Measurements from ENCODE around the gene SAMD7.

SAMD7 gene

GRCh38 chr3:169911272-169911671 is at the start of gene SAMD7:
TSS of gene SAMD7 (plus strand) at chr3:169911572. CDS start at chr3:169919499, 7,927 bp downstream.
- no peak within 1 kb of the TSS for H3K27ac ChIP-seq

GRCh38 chr3:169861871-169862270 is 49.5 kb upstream of the SAMD7 start:
- no peak overlapping the region for H3K27ac ChIP-seq
- no peak overlapping the region for H3K4me3 ChIP-seq

More at GRCh38 chr3:169911272-169911671, at the start of gene SAMD7:
- no peak within 1 kb of the TSS for H3K4me3 ChIP-seq

- H3K4me3 ChIP-seq, result no peak overlapping the region
- H3K27ac ChIP-seq, result no peak overlapping the region
Measured at GRCh38 chr3:169863458-169863899, 47.9 kb upstream of the SAMD7 start.

GRCh38 chr3:169864270-169864669 is 47.1 kb upstream of the SAMD7 start:
- no peak overlapping the region for H3K27ac ChIP-seq
- H3K4me3 ChIP-seq, result no peak overlapping the region

GRCh38 chr3:169865176-169865767 is 46.1 kb upstream of the SAMD7 start:
- H3K4me3 ChIP-seq, result no peak overlapping the region
- H3K27ac ChIP-seq, result no peak overlapping the region

- Histone ChIP-seq H3K27ac (no peak overlapping the region), H3K4me3 (no peak overlapping the region)
Measured at GRCh38 chr3:169867584-169868210, 43.7 kb upstream of the SAMD7 start.

GRCh38 chr3:169868369-169868768 is 43.0 kb upstream of the SAMD7 start:
- H3K4me3 ChIP-seq, result no peak overlapping the region
- no peak overlapping the region for H3K27ac ChIP-seq

- H3K4me3 ChIP-seq, result no peak within 1 kb of the TSS
- H3K27ac ChIP-seq, result no peak within 1 kb of the TSS
Measured at GRCh38 chr3:169869484-169870220, 41.7 kb upstream of the SAMD7 start, which contains the start of gene LRRC31. TSS of gene LRRC31 (minus strand) at chr3:169869935. CDS start at chr3:169869807, 128 bp downstream.

GRCh38 chr3:169871129-169871886 is 40.1 kb upstream of the SAMD7 start:
- no peak overlapping the region for H3K27ac ChIP-seq
- H3K4me3 ChIP-seq, result no peak overlapping the region

- H3K4me3 ChIP-seq, result no peak overlapping the region
- H3K27ac ChIP-seq, result no peak overlapping the region
Measured at GRCh38 chr3:169879013-169879557, 32.3 kb upstream of the SAMD7 start.

- H3K4me3 ChIP-seq, result no peak overlapping the region
- H3K27ac ChIP-seq, result no peak overlapping the region
Measured at GRCh38 chr3:169879845-169880575, 31.4 kb upstream of the SAMD7 start.

- H3K4me3 ChIP-seq, result no peak overlapping the region
- no peak overlapping the region for H3K27ac ChIP-seq
Measured at GRCh38 chr3:169880576-169881250, 30.7 kb upstream of the SAMD7 start.

GRCh38 chr3:169886671-169887070 is 24.7 kb upstream of the SAMD7 start:
- Histone ChIP-seq H3K27ac (no peak overlapping the region), H3K4me3 (no peak overlapping the region)

GRCh38 chr3:169891886-169892285 is 19.5 kb upstream of the SAMD7 start:
- H3K4me3 ChIP-seq, result no peak overlapping the region

GRCh38 chr3:169894110-169894509 is 17.3 kb upstream of the SAMD7 start:
- no peak overlapping the region for H3K27ac ChIP-seq
- H3K4me3 ChIP-seq, result no peak overlapping the region

More at GRCh38 chr3:169891886-169892285, 19.5 kb upstream of the SAMD7 start:
- no peak overlapping the region for H3K27ac ChIP-seq

GRCh38 chr3:169895072-169895471 is 16.3 kb upstream of the SAMD7 start:
- no peak overlapping the region for H3K27ac ChIP-seq
- H3K4me3 ChIP-seq, result no peak overlapping the region

GRCh38 chr3:169897284-169897683 is 14.1 kb upstream of the SAMD7 start:
- Histone ChIP-seq H3K4me3 (no peak overlapping the region), H3K27ac (no peak overlapping the region)

GRCh38 chr3:169901453-169901852 is 9.9 kb upstream of the SAMD7 start:
- Histone ChIP-seq H3K27ac (no peak overlapping the region), H3K4me3 (no peak overlapping the region)

- no peak overlapping the region for H3K27ac ChIP-seq
- H3K4me3 ChIP-seq, result no peak overlapping the region
Measured at GRCh38 chr3:169905404-169905803, 6.0 kb upstream of the SAMD7 start.
